GM19239 (cell line): ENCODE results near the gene NEK7.
"Not testable (repeated sequence)": the region's sequence is repeated elsewhere in the genome, so short reads cannot be mapped to it uniquely, and the experiment has no call there.

ENCODE experiments used
- DNase-seq: peaks from one replicate; pipeline ENCODE4 v3.0.0; 2011; ENCODE audit warnings: low spot score; ENCODE audit not compliant: insufficient read length
- FAIRE-seq: peaks from 2 replicates; lab custom pipeline; 2011; peaks lifted over from hg19 to GRCh38; lab: Jason Lieb, UNC

Gene NEK7

DNA sequence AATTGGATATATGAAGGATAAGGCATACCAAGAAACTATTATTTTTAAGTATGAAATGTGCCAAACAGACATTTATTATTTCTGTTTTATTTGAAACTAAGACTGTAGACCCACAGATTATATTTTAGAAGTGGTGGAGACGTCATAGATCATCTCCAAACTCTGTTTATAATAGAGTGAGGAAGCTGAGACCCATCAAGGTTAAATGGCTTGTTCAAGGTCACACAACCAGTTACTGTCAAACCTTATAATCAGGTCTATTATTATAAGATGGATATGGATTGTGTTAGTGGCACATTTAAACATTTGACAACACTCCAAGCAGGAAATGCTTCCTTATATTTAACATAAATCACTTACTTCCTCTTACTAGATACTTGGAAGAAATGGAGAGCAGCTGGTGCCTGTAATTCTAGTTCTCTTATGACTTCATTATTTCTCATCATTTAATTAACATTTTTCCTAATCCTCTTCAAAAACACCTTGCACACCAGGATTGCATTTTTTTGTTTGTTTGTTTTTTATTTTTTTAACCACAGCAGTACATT, 117.0 kb downstream of the NEK7 start:
- DNase-seq (no peak), FAIRE-seq (no peak)

GRCh38 chr1:198275597-198275996, 118.8 kb downstream of the NEK7 start:
- FAIRE-seq, result no peak
- no peak for DNase-seq

GRCh38 chr1:198276241-198276640, 119.4 kb downstream of the NEK7 start:
- no peak for FAIRE-seq
- no peak for DNase-seq

DNA sequence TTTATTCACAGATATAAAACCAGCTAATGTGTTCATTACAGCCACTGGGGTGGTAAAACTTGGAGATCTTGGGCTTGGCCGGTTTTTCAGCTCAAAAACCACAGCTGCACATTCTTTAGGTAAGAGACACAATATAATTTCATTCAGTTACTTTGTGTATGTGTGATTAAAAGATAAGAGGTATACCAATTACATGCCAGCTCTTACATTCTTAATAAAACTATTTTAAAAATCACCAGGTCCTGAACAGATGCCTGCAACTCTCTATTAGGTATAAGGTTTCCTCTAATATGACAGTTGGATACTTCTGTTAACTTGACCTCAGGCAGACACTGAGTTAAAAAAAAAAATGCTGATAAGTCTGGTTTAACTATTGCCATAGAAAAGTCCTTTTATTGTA, 122.1 kb downstream of the NEK7 start:
- FAIRE-seq (no peak), DNase-seq (no peak)

GRCh38 chr1:198280080-198280479, 123.3 kb downstream of the NEK7 start:
- DNase-seq, result no peak
- FAIRE-seq, result no peak

GRCh38 chr1:198281911-198282310, 125.1 kb downstream of the NEK7 start:
- FAIRE-seq (no peak), DNase-seq (no peak)

GRCh38 chr1:198283222-198283621, 126.4 kb downstream of the NEK7 start:
- DNase-seq (no peak), FAIRE-seq (no peak)

- DNase-seq (no peak), FAIRE-seq (no peak)
Measured at GRCh38 chr1:198287916-198288315, 131.1 kb downstream of the NEK7 start.

- FAIRE-seq, result no peak
Measured at GRCh38 chr1:198290089-198290683, 133.4 kb downstream of the NEK7 start.

GRCh38 chr1:198291036-198291435, 134.2 kb downstream of the NEK7 start:
- FAIRE-seq (no peak), DNase-seq (no peak)

More at GRCh38 chr1:198290089-198290683, 133.4 kb downstream of the NEK7 start:
- DNase-seq, result no peak

DNA sequence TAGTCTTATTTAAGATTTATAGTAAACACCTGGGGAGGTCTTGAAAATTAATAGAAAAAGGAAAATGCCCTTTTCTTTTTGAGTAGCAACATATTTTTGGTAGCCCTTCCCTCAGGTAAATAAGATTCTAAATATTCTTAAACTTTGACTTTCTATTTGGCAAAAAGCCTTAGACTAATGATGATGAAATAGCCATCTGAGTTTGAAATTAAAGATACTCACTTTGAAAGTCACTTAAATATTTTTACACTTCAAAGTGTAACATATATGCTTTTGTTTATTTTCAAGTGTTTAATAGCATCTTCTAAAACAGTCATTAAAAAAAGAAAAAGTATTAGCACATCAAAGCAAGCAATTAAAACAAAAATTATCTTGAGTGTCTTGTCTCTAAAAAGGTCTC, 135.1 kb downstream of the NEK7 start:
- DNase-seq (no peak), FAIRE-seq (peak; percentile 44)

DNA sequence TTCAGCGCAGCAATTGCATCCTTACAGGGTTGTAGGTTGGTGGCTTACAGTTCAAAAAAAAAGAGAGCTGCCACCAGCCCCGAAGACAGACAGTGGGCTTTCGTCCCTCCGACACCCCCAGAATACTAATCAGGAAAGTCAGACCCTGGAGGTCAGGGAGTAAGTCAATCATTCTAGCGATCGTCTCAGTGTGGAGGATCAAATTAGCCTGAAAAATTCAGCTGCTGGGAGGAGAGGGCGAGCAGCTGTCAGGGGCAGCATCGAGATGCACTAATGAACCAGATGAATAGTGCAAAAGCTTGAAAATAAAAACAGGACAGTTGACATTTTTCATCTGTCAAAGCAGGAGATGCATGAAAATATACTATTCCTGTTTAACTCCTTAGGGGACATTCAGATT, 138.4 kb downstream of the NEK7 start:
- FAIRE-seq, result no peak
- no peak for DNase-seq

GRCh38 chr1:198295971-198296370, 139.2 kb downstream of the NEK7 start:
- FAIRE-seq, result no peak
- DNase-seq, result no peak

GRCh38 chr1:198297281-198297680, 140.5 kb downstream of the NEK7 start:
- DNase-seq, result no peak
- no peak for FAIRE-seq

DNA sequence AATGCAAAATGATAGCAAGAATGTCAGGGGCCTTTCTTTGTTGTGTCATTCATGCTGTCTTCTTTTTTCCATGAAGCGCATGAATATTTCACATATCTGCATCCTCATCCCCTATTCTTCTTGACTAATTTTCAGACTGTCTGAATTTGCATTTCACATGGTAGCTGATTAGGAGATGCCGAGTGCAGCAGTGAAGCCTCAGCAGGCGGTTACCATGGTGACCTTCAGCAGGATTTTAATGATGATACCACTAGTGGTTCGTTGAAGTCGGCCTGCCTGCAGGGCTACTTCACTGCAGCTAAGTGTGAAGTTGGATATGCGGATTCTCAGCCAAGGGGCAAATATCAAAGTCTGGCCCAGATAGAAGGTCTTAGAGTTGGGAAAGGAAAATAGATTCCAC, 141.8 kb downstream of the NEK7 start:
- DNase-seq (no peak), FAIRE-seq (no peak)

- FAIRE-seq (no peak), DNase-seq (no peak)
Measured at GRCh38 chr1:198300451-198300850, 143.7 kb downstream of the NEK7 start.

- no peak for DNase-seq
- no peak for FAIRE-seq
Measured at GRCh38 chr1:198304431-198304830, 147.6 kb downstream of the NEK7 start.

GRCh38 chr1:198314817-198315216, 158.0 kb downstream of the NEK7 start:
- not testable (repeated sequence) for FAIRE-seq, DNase-seq

GRCh38 chr1:198315331-198315730, 158.5 kb downstream of the NEK7 start:
- FAIRE-seq, DNase-seq: not testable (repeated sequence)

- FAIRE-seq, result no peak
Measured at GRCh38 chr1:198316546-198317100, 159.8 kb downstream of the NEK7 start.

GRCh38 chr1:198318085-198318484, 161.3 kb downstream of the NEK7 start:
- FAIRE-seq, result peak; percentile 61
- DNase-seq, result no peak

More at GRCh38 chr1:198316546-198317100, 159.8 kb downstream of the NEK7 start:
- no peak for DNase-seq

DNA sequence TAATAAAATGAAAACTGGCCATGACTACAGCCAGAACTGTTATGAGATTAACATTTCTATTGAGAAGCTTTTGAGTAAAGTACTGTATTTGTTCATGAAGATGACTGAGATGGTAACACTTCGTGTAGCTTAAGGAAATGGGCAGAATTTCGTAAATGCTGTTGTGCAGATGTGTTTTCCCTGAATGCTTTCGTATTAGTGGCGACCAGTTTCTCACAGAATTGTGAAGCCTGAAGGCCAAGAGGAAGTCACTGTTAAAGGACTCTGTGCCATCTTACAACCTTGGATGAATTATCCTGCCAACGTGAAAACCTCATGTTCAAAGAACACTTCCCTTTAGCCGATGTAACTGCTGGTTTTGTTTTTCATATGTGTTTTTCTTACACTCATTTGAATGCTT, 164.0 kb downstream of the NEK7 start:
- peak; percentile 56 for FAIRE-seq
- no peak for DNase-seq
